Raji (cell line): ENCODE results near the gene ARMH3.

Experiments
- POLR2A ChIP-seq: IDR thresholded peaks from 2 replicates; pipeline ENCODE4 v1.6.1; 2011; ENCODE audit warnings: low read depth, low read length, control low read depth; ENCODE audit not compliant: insufficient read depth

ARMH3 gene

GRCh38 chr10:101880232-101880573, 175.8 kb downstream of the ARMH3 start:
- no peak for TF ChIP-seq POLR2A

GRCh38 chr10:101879456-101880231, 176.3 kb downstream of the ARMH3 start:
- TF ChIP-seq POLR2A = no peak

- TF ChIP-seq POLR2A = no peak
Observed at GRCh38 chr10:101878869-101879268, 177.1 kb downstream of the ARMH3 start.

GRCh38 chr10:101875068-101875688, 180.8 kb downstream of the ARMH3 start:
- TF ChIP-seq POLR2A = no peak

GRCh38 chr10:101874252-101874651, 181.7 kb downstream of the ARMH3 start:
- no peak for TF ChIP-seq POLR2A

- TF ChIP-seq POLR2A = no peak
Observed at GRCh38 chr10:101867931-101868330, 188.0 kb downstream of the ARMH3 start.

- TF ChIP-seq POLR2A = no peak
Observed at GRCh38 chr10:101859530-101859929, 196.4 kb downstream of the ARMH3 start.

- TF ChIP-seq POLR2A = no peak
Observed at GRCh38 chr10:101858723-101859500, 197.1 kb downstream of the ARMH3 start.

GRCh38 chr10:101857802-101858476, 198.0 kb downstream of the ARMH3 start:
- TF ChIP-seq POLR2A = no peak

GRCh38 chr10:101856626-101857025, 199.3 kb downstream of the ARMH3 start:
- TF ChIP-seq POLR2A = no peak

- no peak for TF ChIP-seq POLR2A
Observed at GRCh38 chr10:101851411-101852116, 204.4 kb downstream of the ARMH3 start.

- TF ChIP-seq POLR2A = no peak
Observed at GRCh38 chr10:101850749-101851148, 205.2 kb downstream of the ARMH3 start.

GRCh38 chr10:101848894-101849351, 207.1 kb downstream of the ARMH3 start:
- TF ChIP-seq POLR2A = no peak

- no peak for TF ChIP-seq POLR2A
Observed at GRCh38 chr10:101848408-101848807, 207.6 kb downstream of the ARMH3 start.

- TF ChIP-seq POLR2A = no peak
Observed at GRCh38 chr10:101845893-101846292, 210.1 kb downstream of the ARMH3 start.
